COLO668 (cell line): ENCODE data around the gene ALOXE3.
A peak's percentile ranks its signal among the peaks of the same experiment; 100 is the strongest.
"Not testable (repeated sequence)": the region's sequence is repeated elsewhere in the genome, so short reads cannot be mapped to it uniquely, and the experiment has no call there.

Experiments
- DNase-seq: peaks from one replicate; lab custom pipeline; 2025; ENCODE audit not compliant: unreplicated experiment; lab: John Stamatoyannopoulos, UW

ALOXE3 gene

DNA sequence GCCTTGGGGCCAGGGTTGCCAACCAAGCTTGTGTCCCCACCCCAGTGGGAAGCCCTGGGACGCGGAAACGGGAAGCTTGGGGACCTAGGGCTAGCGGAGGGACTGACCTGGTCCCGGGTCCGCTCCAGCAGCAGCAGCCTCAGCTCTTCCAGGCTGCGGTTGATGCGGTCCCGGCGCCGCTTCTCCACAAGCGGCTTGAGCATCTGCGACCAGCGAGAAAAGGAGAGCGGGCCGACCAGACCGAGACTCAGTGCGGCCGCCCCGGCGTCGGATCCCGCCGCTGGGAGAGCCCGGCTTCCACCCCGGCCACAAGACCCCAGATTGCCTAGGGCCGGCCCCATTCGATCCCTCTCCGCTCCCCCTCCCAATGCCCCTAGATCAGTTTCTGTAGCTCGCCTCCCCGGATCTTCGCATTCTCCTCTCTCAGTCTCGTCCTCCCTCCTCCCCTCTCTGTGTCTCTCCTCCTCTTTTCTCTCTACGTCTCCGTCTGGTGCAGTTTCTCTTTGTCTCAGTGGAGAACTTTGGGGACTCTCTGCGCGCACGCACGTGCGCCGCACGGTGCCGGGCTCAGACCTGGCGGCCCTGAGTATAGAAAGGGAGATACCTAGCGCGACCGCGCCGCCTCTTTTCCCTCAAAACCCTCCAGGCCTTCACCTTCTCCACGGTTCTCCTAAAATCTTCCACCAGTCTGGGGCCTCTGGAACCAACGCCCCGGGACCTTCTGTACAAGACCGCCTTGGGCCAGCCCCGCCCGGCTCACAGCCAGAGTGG, 4.8 kb upstream of the ALOXE3 start:
- DNase-seq = peak; percentile 12

DNA sequence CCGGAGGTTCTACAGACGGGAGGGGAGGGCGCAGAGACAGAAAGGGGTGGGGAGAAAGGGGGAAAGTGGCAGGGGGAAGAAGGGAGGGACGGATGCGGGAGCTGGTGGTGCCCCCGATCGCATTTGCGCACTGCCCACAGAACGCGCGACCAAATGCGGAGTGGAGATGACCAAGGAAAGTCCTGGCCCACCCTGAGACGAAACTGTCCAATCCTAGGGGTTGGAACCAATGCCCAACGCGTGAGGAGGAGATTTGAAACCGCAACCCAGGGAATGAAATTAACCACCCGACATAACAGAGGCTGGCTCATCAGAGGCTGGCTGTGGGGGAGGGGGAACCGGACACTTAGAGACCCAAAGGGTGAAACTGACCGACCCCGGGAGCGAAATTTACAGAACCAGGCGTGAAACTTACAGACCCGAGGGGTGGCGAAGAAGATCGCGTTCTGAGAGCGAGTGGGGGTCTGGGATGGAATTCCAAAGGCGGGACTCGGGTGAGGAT, 4.2 kb upstream of the ALOXE3 start:
- DNase-seq = no peak

DNA sequence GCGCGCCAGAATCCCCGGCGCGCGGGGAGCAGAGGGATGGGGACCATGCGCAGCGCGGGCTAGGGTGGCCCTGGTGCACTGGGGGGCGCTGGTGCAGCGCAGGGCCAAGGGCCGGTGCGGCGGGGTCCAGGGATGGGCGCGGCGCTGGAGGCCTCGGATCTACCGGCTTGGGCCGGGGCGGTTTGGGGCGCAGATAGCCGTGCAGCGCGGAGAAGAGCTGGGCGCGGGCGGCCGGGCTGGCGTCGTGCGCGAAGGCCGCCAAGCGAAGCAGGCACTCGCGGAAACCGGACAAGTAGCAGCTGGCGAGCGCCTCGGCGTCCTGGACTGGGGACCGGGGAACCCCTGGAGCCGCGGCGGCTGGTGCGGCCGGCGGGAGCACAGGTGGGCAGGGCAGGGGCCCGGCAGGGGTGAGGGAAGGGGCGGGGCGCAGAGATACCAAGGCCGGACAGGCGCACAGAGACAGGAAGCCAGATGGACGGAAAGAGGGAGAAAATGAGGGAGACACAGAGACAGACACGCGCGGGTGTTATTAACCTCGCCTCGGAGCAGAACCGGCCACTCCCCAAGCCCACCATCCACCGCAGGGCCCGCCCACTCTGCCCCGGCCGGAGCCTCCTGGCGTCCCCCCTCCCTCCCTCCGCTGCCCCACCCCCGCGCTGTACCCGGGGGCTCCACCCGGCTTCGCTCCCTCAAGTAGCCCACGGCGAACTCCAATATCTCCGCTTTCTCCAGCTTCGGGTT, 3.5 kb upstream of the ALOXE3 start:
- peak; percentile 68 for DNase-seq

DNA sequence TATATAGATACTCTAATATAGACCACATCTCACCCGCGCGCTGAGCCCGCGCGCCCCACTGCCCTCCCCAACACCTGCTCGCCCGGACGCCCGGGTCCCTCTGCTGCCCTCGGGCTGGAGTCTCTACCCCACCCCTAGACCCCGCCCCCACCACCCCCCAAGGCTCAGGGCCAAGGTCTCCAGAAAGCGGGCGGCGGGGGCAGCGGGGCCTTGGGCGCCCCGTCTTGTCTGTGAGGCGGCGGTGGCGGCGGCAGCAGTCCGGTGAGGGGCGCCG, 3.0 kb upstream of the ALOXE3 start:
- DNase-seq = no peak

DNA sequence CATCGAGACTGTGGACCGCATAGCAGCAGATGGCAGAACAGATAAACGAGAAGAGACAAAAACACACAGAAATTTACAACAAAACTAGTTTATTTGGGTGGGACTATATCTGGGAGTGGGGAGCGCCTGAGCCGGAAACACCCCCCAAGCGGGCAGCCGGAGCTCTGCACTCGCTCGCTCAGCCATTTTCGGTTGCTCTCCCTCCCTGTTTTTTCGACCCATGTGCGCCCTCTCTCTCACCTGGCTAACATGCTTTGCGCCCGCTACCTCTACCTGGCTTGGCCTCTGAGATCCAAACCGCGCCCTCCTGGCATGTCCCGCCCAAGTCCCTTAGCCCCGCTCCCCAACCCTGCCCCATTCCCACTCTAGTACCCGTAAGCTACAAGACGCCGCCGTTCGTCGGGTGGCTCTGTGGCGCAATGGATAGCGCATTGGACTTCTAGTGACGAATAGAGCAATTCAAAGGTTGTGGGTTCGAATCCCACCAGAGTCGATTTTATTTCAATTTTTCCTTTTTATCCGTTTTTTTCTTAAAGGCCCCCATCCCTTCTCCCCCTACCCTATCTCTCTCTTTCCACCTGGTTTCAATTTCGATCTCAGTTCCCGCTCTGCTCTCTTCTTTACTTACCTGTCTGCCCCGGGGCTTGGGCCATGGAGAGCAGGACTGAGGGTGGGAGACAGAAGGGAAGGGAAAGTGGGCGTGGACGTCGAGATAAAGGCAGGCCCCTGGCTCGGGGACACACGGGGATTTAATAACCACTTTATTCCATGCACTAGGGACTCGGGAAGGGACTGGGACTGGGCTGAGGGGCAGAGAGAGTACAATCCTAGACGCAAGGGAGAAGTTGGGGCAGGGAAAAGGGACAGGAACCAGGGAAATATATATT, 2.4 kb upstream of the ALOXE3 start:
- DNase-seq = peak; percentile 66

DNA sequence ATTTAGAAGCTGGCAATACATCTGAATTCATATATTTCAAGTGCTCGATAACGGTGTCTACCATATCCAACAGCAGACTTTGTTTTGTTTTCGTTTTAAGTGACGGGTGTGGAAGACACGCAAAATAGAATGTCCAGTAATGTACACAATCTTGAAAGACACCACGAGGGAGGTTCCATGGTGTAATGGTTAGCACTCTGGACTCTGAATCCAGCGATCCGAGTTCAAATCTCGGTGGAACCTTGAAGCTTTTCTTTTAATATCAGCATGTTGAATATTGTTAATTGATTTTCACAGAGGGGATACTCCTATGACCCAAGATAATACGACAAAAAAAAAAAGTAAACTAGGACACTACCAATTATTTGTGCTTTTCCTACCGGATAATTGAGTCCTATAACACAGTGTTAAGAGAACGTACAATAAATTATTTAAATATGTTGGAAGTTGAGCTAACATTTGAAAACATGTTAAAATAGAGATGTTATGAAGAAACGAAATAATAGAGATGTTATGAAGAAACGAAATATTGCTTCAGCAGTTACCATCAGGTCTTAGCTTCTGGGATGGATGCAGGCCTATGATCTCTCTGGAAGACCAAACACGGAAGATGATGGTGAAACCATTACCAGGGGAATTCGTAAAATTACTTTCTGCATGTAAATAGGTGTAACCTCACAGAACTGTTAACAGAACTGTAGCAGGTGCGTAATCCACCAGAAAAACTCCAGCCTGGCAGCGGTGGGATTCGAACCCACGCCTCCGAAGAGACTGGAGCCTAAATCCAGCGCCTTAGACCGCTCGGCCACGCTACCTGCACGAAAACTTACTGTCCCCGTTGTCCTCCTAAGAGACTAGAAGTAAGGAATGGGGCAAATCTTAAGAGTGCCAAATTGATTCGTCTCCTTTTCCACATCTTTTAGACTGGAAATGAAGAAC, 1.5 kb upstream of the ALOXE3 start:
- peak; percentile 80 for DNase-seq

DNA sequence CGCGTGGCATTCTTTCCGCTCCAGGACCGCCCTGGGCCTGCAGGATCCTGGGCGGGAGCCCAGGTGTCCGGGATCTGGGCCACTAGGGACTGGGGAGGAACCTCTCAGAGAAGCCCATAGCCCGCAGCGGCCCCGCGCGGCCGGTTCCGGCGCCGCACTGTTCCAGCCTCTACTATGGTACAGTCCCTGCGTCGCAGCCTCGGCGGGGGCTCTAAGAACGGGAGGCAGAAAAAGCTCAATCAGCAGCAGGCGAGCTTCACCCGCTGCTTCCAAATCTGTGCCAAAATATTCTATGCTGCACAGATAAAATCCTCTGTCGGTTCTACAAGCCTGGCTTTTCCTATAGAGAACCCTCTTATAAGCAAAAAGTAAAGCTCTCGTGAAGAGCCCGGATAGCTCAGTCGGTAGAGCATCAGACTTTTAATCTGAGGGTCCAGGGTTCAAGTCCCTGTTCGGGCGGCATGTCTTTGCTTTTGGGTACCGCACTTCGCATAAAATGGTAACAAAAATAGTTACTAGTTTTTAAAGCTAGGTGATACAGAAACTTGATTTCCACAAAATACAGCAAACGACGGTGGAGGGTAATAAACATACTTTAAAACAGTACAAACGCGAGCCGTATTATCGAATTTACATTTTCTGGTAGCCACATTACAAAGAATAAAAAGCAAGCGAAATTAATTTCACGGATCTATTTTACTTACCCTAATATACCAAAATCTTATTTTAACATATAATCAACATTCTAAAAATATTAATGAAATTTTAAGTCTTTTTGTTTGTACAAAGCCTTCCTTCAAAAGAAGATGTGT, 661 bp upstream of the ALOXE3 start:
- DNase-seq = peak; percentile 67

DNA sequence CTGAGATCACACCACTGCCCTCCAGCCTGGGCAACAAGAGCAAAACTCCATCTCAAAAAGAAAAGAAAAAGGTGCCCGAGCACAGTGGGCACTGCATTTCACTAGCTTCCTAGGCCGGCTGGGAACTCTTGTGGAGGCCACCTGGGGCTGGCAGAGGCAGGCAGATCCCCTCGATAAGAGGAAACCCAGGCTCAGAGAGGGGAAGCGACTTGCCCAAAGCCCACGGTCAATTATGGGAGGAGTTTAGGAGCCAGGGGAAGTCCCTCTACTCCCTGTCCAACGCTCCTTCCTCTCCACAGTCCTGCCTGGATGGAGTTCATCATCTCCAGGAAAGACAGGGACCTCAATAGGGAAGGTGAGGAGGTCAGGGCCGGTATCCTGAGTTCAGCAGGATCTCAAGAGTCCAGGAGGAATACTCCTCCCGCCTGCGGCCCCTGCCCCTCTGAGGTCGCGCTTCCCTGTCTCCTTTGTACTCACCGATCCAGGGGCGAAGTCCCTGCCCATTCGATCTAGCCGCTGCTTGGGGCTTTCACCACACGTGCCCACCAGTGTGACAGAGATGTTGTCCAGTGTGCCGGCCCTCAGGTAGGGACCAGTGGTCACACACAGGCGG, 841 bp downstream of the ALOXE3 start:
- no peak for DNase-seq

DNA sequence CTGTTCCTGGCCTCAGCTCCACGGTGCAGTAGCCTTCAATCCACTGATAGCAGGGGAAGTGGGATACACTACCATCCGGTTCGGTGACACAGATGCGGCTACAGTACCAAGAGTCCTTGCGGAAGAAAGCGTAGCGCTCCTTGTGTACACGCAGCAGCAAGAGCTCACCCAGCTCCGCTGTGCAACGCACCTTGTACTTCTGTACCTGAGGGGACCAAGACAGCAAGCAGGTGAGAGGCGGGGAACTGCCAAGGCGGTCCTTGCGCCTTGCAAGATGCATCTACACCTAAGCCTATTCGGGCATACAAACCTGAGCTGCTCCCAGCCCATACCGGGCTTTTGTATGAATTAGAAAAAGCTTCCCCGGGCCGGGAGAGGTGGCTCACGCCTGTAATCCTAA, 1.5 kb downstream of the ALOXE3 start:
- DNase-seq = no peak

DNA sequence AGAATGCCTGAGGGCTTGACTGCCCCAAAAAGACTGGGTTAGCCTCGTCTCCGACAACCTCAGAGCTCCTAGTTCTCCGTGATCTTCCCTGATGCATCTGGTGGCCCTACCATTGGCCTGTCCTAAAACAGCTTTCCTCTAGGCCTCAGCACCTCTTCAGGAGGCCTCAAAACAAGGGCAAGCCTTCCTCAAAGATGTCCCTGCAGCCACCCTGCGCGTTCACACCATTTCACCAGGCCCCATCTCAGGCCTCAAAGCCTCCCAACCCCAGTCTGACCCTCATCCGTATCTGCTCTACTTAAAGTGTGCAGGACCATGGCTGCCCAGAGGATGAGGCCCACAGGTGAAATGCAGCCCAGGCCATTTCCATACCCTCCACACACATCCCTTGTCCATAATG, 7.4 kb downstream of the ALOXE3 start:
- no peak for DNase-seq

DNA sequence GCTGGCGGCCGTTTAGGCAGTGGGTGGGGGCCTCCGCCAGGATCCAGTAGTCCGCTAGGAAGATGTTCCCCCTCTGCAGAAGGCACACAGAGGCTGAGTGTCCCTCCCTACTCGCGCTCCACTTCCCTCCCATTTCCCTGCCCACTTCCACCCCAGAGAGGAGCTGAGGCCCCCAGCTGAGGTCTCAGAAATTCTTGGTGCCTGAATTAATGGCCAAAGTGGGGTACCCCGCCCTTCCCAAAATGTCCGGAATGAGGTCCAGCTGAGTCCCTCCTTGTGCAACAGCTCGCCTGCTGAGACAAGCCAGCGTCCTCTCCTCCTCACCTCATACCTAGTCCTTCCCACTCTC, 7.9 kb downstream of the ALOXE3 start:
- DNase-seq = no peak

DNA sequence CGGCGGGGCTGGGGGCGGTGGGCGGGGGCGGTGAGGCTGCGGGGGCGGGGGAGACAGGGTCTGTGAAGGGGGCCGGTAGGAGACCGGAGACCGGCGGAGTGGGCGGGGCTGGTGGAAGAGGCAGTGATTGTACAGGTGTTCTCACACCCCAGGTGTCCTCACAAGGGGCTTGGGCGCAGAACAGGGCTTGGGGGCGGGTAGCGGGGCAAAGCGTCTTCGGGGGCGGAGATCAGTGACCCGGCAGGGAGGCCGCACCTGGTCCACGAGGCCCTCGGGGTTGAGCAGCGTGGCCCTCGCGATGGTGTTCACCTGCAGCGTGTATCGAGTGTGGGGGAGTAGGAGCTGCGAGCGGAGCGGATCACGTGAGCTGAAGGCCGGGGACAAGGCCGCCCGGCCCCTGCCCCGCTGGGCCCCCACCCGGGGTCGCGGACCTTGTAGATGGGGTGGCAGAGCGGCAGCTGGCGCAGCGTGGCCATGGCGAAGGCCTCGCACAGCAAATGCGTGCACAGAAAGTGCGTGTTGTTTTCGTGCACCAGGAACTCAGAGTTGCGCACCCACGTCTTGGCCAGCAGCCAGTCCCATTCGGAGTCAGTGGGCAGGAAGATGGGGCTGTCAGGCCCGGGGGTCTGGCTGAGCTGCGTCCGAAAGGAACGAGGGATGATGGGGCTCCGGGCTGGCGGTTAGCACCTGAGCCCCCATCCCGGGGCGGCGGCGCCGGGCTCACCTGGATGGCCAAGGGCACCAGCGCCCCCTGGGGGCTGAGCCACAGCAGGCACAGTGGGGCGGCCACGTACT, 8.5 kb downstream of the ALOXE3 start:
- DNase-seq = peak; percentile 73

DNA sequence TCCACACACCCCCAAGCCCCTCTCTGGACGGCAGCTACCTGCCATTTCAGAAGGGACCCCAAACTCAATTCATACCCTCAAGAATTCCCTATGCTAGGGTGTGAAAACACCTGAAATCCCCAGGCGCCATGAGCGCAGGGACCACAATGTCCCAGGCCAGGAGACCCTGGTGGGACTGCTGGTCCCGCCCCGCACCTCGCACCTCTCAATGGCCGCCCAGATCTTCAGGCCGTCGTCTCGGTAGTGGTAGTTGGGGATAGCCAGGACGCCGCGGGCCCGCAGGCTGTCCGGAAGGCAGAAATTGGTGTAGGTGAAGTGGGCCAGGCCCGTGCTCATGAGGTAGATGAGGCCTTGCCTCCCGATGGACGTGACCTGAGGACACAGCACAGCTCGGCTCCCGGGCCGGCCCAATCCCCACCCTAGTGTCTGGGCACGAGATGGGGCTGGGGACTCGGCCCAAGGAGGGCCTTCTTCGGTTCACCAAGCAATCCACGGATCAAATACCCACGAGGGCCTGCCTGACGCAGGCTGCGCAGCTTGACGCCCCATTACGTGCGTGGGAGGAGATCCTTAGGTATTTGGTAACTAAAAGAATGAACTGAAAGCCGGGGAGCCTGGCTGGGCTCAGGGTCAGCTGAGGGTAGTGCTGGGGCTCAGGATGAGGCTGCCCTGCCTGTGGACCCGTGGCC, 9.2 kb downstream of the ALOXE3 start:
- no peak for DNase-seq

DNA sequence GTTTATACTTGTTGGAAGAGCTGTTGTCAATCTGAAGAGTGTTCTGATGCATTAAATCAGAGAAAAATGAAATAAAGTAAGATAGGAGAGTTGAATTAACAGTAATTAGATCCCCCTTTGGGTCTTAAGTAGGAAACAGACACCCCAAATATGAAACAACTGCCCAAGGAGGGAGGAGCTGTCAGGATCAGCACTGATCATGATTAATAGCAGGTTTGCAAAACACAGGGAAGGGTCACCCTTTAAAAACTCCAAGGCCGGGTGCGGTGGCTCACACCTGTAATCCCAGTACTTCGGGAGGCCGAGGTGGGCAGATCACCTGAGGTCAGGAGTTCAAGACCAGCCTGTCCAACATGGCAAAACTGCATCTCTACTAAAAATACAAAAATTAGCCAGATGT, 11.3 kb downstream of the ALOXE3 start:
- not testable (repeated sequence) for DNase-seq

DNA sequence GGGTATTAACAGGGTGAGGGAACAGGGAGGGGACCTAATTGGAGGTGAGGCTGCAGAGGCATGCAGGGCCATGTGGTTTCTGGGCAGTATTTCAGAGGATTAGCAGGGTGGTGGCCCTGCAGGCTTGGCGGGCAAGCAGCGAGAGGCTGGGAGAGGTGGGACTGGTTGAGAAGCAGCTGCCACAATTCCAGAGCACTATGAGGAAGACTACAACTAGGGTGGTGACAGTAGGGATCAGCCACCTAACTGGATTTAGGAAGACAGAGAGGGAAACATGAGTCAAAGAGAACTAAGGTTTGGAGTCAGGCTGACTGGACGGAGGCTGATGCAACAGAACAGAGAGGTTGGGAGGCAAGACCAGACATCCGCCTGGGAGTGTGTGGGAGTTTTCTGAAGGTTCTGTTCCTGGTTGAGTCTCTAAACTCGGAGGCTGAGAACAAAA, 12.3 kb downstream of the ALOXE3 start:
- no peak for DNase-seq

DNA sequence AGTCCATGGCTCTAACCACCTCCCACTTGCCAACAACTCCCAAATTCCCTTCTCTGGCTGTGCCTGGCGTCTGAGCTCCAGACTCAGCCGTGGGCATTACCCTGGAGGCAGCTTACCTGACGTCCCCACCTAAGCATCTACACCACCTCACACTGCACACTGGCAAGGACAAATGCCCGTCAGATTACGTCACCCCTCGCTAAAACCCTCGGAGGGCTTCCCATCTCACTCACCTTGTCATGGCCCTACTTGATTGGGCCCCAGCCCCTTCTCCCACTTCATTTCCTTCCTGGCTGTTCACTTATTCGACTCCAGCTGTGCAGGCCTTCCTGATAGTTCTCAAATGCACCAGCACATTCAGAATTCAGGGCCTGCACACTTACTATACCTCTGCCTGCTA, 13.4 kb downstream of the ALOXE3 start:
- no peak for DNase-seq

DNA sequence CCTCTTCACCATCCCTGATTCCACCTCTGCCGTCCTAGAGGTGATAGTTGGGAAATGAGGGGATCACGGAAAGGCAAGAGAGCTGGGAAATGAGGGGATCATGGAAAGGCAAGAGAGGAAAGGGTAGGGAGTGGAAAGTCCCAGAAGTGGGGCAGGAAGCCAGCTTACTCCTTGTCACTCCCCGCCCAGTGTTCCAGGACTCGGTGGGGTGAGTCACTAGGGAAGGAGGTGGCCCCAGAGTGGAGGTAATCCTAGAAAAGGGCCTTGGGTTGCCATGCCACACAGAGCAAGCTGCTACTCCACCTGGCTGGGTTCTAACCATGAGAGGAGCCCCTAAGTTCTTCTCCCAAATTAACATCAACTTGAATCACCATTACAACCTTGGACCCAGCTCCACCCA, 14.8 kb downstream of the ALOXE3 start:
- DNase-seq = no peak

DNA sequence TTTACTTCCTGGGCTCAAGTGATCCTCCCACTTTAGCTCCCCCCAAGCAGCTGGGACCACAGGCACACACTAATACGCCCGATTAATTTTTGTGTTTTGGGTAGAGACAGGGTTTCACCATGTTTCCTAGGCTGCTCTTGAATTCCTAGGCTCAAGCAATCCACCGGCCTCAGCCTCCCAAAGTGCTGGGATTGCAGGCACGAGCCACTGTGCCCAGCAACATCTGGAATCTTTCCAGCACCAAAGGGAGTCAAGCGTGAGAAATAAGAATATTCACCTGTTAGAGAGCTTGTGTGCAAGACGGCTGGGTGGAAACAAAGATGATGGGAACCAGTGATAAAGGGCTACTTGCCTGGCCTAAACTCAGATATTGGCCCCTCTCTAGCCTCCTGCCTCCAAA, 16.6 kb downstream of the ALOXE3 start:
- no peak for DNase-seq
